ENCODE measurements around the gene EDRF1.
"Not testable (repeated sequence)": the region's sequence is repeated elsewhere in the genome, so short reads cannot be mapped to it uniquely, and the experiment has no call there.

- not testable (repeated sequence) for TF ChIP-seq CTCF, POLR2A, POLR2AphosphoS5, EP300 (IDR thresholded peaks at IDR 0.05)
Measured at GRCh38 chr10:125714728-125715127, 4.8 kb upstream of the EDRF1 start.

All from upper lobe of left lung (tissue), 4 donors.